ENCODE measurements around the gene LIME1. TPM values are rescaled to one million over a fixed set of nuclear protein-coding genes. Genes with fewer than 3 reads are reported as not detected.

The LIME1 gene
- total and polyA plus RNA-seq, 10 of the 15 experiments (the other 5 are each of a cell fraction or from before 2014, with no cell fraction given) = 0.35 to 154 (median 49.9) TPM

DNA sequence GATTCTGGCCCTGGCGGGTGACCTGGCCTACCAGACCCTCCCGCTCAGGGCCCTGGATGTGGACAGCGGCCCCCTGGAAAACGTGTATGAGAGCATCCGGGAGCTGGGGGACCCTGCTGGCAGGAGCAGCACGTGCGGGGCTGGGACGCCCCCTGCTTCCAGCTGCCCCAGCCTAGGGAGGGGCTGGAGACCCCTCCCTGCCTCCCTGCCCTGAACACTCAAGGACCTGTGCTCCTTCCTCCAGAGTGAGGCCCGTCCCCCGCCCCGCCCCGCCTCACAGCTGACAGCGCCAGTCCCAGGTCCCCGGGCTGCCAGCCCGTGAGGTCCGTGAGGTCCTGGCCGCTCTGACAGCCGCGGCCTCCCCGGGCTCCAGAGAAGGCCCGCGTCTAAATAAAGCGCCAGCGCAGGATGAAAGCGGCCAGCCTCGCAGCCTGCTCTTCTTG is 2.2 kb downstream of the LIME1 start:
- Histone ChIP-seq H3K9me3 (replicated peaks; ENCODE audit: control insufficient read depth, insufficient read depth, low read length) (no peaks in the 10 kb centered on the region), H3K36me3 (ENCODE audit: control insufficient read depth in 2 of 2, insufficient read depth in 2 of 2, low read length in 1 of 2) (peaks cover 5 to 22% of the 10 kb centered on the region in 2 experiments; a peak in 3 of 4 replicates), H4K20me1 (ENCODE audit: control insufficient read depth, insufficient read depth) (no peaks in the 10 kb centered on the region), H2AFZ (ENCODE audit: control insufficient read depth, low read depth, low read length) (no peak overlapping the region), H3K79me2 (ENCODE audit: control insufficient read depth, insufficient read depth, low read length) (peaks cover 17% of the 10 kb centered on the region), H3K27me3 (replicated peaks in 1 of 2; ENCODE audit: control insufficient read depth in 2 of 2, insufficient read depth in 2 of 2, low read length in 1 of 2) (no peaks in the 10 kb centered on the region), H3K4me1 (ENCODE audit: control insufficient read depth, insufficient read depth, low read length) (peaks cover 33% of the 10 kb centered on the region), H3K4me3 (peak overlapping the region; percentile 84), H3K9ac (ENCODE audit: control insufficient read depth, insufficient read depth, low read length) (no peak overlapping the region; the same call in 1 of the 2 replicates), H3K4me2 (ENCODE audit: control insufficient read depth, insufficient read depth) (peak overlapping the region; percentile 93), H3K27ac (ENCODE audit: control insufficient read depth, insufficient read depth) (no peak overlapping the region; the same call in 1 of the 2 replicates)
- FAIRE-seq = no peak
- 44% methylated on average over 26 of the region's 26 CpGs for WGBS (ENCODE audit: insufficient coverage, insufficient replicate concordance, low lambda C conversion rate, missing lambda C conversion rate)
- RAD21 ChIA-PET (ENCODE audit: unreplicated experiment) = interaction anchor here (1.0 to 4.2 kb wide), 4 partner anchors 31 to 201 kb away, joined by 3 to 32 read pairs (median 4); partner anchors contain the start of genes ARFRP1, PTK6, TPD52L2 and ZGPAT
- CTCF ChIA-PET = interaction anchor here (0.6 to 2.9 kb wide), 5 partner anchors 31 to 235 kb away, joined by 3 to 28 read pairs (median 3); partner anchors contain the start of genes ARFRP1 and ZGPAT
- DNase-seq (ENCODE audit: low read depth, low spot score) = no peak
- intact Hi-C loops (cut with micrococcal nuclease; ENCODE audit: unreplicated experiment) (no loop called here), in situ Hi-C loops (cut with MboI) (no loop called here)
- peak; percentile 1; the same call in 1 of the 3 replicates for ATAC-seq
- POLR2A ChIA-PET = interaction anchor here (0.6 to 1.4 kb wide), 4 partner anchors 31 to 217 kb away, joined by 3 to 6 read pairs (median 4); partner anchors contain the start of genes ARFRP1 and ZGPAT
- TSS peak; percentile 29 for BruUV-seq (replicated peaks)
- SMC1A ChIA-PET (ENCODE audit: uncharacterized antibody, unreplicated experiment) = interaction anchor here (0.6 kb wide), 1 partner anchor 11 kb away, joined by 3 read pairs; no protein-coding TSS in a partner anchor
- TF ChIP-seq BHLHE40 (IDR thresholded peaks at IDR 0.05; ENCODE audit: borderline replicate concordance in 1 of 2, low read depth in 2 of 2, low read length in 1 of 2) = peak in 1 of 2 experiments; percentile 67; a peak in 1 of 4 replicates
- TF ChIP-seq POLR2A (IDR thresholded peaks at IDR 0.05; ENCODE audit: low read depth, low read length) = no peak; the same call in 1 of the 2 replicates

GRCh38 chr20:63739130-63740069 is 2.9 kb downstream of the LIME1 start, which contains the start of gene SLC2A4RG:
SLC2A4RG (plus strand) TSS chr20:63739776; CDS start chr20:63739913, 137 bp downstream.
- Histone ChIP-seq H3K9me3 (replicated peaks; ENCODE audit: control insufficient read depth, insufficient read depth, low read length) (no peaks in the 10 kb centered on the region), H3K27me3 (replicated peaks in 1 of 2; ENCODE audit: control insufficient read depth in 2 of 2, insufficient read depth in 2 of 2, low read length in 1 of 2) (no peaks in the 10 kb centered on the region), H3K36me3 (ENCODE audit: control insufficient read depth in 2 of 2, insufficient read depth in 2 of 2, low read length in 1 of 2) (peaks cover 5 to 17% of the 10 kb centered on the region in 2 experiments; a peak in 3 of 4 replicates), H2AFZ (ENCODE audit: control insufficient read depth, low read depth, low read length) (peak within 1 kb of the TSS; percentile 37), H3K27ac (ENCODE audit: control insufficient read depth, insufficient read depth) (peak within 1 kb of the TSS; percentile 72), H3K4me3 (peak within 1 kb of the TSS; percentile 84), H4K20me1 (ENCODE audit: control insufficient read depth, insufficient read depth) (no peaks in the 10 kb centered on the region), H3K4me1 (ENCODE audit: control insufficient read depth, insufficient read depth, low read length) (peaks cover 33% of the 10 kb centered on the region), H3K4me2 (ENCODE audit: control insufficient read depth, insufficient read depth) (peak within 1 kb of the TSS; percentile 93), H3K9ac (ENCODE audit: control insufficient read depth, insufficient read depth, low read length) (peak within 1 kb of the TSS; percentile 77), H3K79me2 (ENCODE audit: control insufficient read depth, insufficient read depth, low read length) (peaks cover 17% of the 10 kb centered on the region)
- RAD21 ChIA-PET (ENCODE audit: unreplicated experiment) = interaction anchor here (1.0 to 4.2 kb wide), 3 partner anchors 32 to 125 kb away, joined by 3 to 32 read pairs (median 3); partner anchors contain the start of genes ARFRP1, TPD52L2 and ZGPAT
- CTCF ChIA-PET = interaction anchor here (0.6 to 1.3 kb wide), 3 partner anchors 32 to 160 kb away, joined by 3 to 7 read pairs (median 3); partner anchors contain the start of genes ARFRP1 and ZGPAT
- WGBS (ENCODE audit: insufficient coverage, insufficient replicate concordance, low lambda C conversion rate, missing lambda C conversion rate) = under 1% methylated on average over 55 of the region's 136 CpGs
- DNase-seq (ENCODE audit: low read depth, low spot score) = no peak
- POLR2A ChIA-PET = interaction anchor here (0.6 to 1.4 kb wide), 5 partner anchors 32 to 307 kb away, joined by 3 to 6 read pairs (median 3); partner anchors contain the start of genes ARFRP1 and ZGPAT
- peak; percentile 55 for ATAC-seq
- FAIRE-seq = no peak
- SMC1A ChIA-PET (ENCODE audit: uncharacterized antibody, unreplicated experiment) = interaction anchor here (0.6 kb wide), 1 partner anchor 11 kb away, joined by 3 read pairs; no protein-coding TSS in a partner anchor
- intact Hi-C loops (cut with micrococcal nuclease; ENCODE audit: unreplicated experiment) = no loop called here
- BruUV-seq (replicated peaks) = no TSS peak
- in situ Hi-C loops (cut with MboI) = no loop called here
- TF ChIP-seq GATAD2B (conservative IDR thresholded peaks at IDR 0.05; ENCODE audit: low read depth) = peak; percentile 67
- 0 out of 2 replicates have a peak, but pooled peaks have one; percentile 25 for TF ChIP-seq NKRF (conservative IDR thresholded peaks at IDR 0.05)
- no peak for TF ChIP-seq ZNF207 (IDR thresholded peaks at IDR 0.05; ENCODE audit: borderline replicate concordance)
- TF ChIP-seq TBL1XR1 (IDR thresholded peaks at IDR 0.05; ENCODE audit: low read depth, low read length) = no peak
- TF ChIP-seq CBX5 (IDR thresholded peaks at IDR 0.05; ENCODE audit: low read depth) = no peak
- no peak for TF ChIP-seq RAD21 (IDR thresholded peaks at IDR 0.05; ENCODE audit: insufficient read depth, low read depth, low read length)
- TF ChIP-seq BACH1 (IDR thresholded peaks at IDR 0.05; ENCODE audit: borderline replicate concordance) = peak; percentile 54; the same call in 1 of the 2 replicates
- no peak for TF ChIP-seq NR2C1 (IDR thresholded peaks at IDR 0.05)
- no peak for TF ChIP-seq HDAC6 (IDR thresholded peaks at IDR 0.05; ENCODE audit: unreplicated experiment)

Data from GM12878 (cell line).